22Rv1 (cell line): ENCODE results near the gene WWOX.

ENCODE experiments used
- H3K27ac ChIP-seq: fragments of 450-650 bp; 2 replicates; pipeline ENCODE4 v1.5.1; 2017
- ZFX ChIP-seq: fragments of 450-650 bp; IDR thresholded peaks from 2 replicates; pipeline ENCODE4 v1.6.1; 2017; ENCODE audit warnings: antibody characterized with exemption, borderline replicate concordance
- TF ChIP-seq, protein P1 (sequence below): fragments of 450-650 bp; IDR thresholded peaks from 2 replicates; pipeline ENCODE4 v1.5.1; 2017; ENCODE audit warnings: mild to moderate bottlenecking

The WWOX gene

DNA sequence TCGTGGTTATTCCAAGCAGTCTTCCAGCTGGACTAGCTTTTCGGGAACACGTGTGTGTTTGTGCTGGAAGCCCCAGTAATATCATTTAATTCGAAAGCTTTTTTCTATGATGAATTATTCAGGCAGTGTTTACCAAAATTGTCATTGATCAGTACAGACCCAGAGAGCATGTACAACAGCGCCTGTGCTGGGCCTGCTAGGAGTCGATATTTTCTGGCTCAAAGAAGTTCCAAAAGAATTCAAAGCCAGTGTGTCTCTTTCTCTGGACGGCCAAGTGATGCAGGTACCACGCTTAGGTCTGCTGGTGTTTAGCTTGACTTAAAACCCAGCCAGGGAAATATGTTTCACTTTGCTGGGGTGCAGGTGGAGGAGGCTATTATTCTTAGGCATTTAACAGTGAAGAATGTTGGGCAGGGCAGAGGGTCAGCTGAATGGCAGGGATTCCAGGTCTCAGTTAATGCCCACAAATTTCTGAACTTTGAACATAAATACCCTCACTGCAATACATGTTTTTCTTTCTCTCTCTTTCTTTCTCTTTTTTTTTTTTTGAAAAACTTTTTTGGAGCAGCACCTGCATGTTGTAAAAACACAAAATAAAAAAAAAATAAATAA, 401.3 kb downstream of the WWOX start:
- TF ChIP-seq, protein P1, sequence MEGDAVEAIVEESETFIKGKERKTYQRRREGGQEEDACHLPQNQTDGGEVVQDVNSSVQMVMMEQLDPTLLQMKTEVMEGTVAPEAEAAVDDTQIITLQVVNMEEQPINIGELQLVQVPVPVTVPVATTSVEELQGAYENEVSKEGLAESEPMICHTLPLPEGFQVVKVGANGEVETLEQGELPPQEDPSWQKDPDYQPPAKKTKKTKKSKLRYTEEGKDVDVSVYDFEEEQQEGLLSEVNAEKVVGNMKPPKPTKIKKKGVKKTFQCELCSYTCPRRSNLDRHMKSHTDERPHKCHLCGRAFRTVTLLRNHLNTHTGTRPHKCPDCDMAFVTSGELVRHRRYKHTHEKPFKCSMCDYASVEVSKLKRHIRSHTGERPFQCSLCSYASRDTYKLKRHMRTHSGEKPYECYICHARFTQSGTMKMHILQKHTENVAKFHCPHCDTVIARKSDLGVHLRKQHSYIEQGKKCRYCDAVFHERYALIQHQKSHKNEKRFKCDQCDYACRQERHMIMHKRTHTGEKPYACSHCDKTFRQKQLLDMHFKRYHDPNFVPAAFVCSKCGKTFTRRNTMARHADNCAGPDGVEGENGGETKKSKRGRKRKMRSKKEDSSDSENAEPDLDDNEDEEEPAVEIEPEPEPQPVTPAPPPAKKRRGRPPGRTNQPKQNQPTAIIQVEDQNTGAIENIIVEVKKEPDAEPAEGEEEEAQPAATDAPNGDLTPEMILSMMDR, result no peak
- TF ChIP-seq ZFX, result no peak
- no peak overlapping the region for H3K27ac ChIP-seq

DNA sequence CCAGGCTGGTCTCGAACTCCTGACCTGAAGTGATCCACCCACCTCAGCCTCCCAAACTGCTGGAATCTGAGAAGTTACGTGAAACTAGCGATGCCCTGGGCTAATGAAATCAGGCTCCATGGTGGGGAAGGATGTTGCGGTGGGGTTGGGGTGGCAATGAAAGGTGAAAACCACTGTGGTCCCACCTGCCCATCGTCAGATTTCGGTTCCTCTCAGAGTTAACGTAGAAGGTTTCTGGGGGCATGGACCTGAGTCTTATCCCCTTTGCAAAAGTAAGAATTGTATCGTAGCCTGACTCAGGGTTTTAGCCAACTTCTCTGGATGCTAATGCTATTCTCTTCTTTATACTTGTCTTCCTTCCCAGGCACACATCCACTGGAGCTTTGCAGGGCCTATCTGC, 402.3 kb downstream of the WWOX start:
- TF ChIP-seq, protein P1, result no peak
- no peak for TF ChIP-seq ZFX
- H3K27ac ChIP-seq, result no peak overlapping the region

DNA sequence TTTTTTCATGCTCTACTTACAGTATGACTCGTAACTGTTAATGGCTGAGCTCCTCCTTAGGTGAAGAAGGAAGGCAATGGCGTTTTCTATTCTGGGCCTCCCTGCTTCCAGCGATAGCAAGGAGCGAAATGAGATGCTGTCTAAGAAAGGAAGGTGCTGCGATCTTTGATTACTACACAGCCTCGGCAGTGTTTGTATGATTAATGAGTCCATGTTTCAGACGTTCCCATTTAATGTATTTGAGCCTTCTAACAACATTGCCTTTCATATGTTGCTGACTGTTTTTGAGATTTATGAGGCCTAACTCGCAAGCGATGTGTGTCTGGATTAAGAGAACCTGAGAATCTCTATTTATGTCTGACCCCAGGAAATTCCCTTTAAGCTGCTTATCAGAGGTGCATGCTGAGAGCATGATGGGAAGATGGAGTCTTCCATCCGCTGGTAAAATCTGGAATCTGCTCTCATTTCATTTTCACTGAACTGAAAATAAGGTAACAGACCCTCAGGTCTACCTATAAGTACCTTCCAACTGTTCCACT, 403.4 kb downstream of the WWOX start:
- H3K27ac ChIP-seq, result no peak overlapping the region
- TF ChIP-seq, protein P1, result no peak
- no peak for TF ChIP-seq ZFX

DNA sequence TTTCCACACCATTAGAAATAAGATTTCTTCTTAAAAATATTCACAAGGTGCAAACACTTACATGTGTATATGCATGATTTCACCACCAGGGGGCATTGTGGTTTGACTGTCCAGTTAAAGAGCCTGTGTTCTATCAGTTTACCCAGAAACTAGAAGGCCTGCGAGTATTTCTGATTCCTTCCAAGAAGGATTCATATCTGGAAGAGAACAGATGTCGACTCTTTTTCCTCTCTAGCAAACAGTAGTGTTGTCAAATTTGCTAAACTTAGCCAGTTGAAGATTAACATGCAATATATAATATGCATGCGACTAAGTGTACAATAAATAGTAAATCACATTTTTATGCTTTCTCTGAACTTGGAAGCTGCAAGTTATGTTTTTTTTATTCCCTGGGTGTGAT, 404.1 kb downstream of the WWOX start:
- TF ChIP-seq, protein P1, result peak; percentile 85
- TF ChIP-seq ZFX, result no peak
- H3K27ac ChIP-seq, result no peak overlapping the region

DNA sequence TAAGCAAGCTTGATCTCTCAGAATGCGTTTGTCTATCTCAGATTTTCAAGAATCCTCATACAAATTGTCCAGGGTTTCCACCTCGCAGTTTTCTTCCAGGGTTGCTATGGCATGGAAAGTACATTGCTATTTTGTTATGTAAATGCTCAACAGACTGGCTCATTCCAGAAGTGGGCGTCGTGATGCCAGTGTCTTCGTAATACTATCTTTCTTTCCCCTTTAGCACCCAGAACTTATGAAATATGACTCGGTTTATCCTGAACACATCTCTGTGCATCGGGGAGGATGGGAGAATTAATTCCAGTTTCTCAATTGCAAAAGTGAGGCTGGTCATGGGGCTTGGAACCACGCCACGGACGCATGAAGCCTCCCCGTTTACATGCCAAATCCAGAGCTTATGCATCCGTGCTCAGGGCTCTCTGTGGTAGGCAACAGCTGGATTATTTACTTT, 405.0 kb downstream of the WWOX start:
- H3K27ac ChIP-seq, result no peak overlapping the region
- TF ChIP-seq, protein P1, result no peak
- no peak for TF ChIP-seq ZFX

DNA sequence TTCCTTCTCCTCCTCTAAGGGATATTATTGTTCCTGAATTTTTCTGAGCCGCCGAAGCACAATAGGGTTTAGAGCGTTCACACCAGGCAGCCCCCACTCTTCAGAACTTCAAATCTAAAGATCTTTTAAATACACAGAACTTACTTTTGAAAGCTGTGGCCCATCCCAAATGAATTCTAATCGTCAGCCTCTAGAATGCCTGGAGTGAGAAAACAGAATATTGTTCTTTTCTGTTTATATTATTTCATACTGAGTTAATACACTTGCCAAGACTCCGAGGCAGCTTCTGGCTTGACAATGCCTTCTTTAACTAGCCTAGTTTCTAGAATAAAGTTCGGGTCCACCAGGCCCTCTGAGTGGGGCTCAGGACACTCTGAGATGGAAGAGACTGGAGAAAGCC, 405.6 kb downstream of the WWOX start:
- TF ChIP-seq, protein P1, result no peak
- no peak for TF ChIP-seq ZFX
- H3K27ac ChIP-seq, result no peak overlapping the region

DNA sequence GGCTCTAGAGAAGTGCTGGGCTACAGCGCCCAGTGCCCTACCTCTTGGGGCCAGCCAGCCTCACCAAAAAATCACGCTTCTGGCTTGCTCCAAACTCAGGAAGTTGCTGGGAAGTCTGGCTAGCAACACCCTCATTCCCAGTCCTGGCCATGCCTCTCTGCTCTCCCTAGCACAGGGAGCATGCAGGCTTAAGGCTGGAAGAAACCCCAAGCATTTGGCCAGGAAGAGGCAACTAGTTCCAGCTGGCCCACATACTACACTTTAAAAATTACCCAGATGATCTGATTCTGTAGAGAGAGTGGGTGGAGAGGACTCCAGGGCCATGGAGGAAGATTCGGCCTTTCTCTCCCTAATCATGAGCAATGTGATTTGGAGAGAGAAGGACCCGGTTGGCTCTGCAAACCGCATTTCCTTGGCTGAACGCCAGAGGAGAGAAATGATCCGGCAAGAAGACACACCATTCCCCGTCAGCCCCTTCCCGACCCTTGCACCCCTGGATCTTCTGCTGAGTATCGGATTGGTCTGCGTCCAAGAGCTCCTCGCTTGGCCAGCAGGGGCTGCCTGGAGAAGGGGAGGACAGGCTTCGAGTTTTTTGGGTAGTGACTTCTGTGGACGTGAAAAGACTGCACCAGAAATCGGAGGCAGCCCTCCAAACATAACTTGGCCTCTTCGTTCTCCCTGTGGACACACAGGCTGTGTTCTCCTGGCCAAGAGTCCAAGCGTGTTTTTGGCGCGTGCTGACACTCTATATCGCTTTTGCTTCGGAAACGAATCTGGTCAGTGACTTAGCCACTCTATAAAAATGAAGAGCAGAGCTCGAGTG, 406.3 kb downstream of the WWOX start:
- no peak for TF ChIP-seq ZFX
- TF ChIP-seq, protein P1, result no peak

More for the DNA sequence above, 406.3 kb downstream of the WWOX start:
- no peak overlapping the region for H3K27ac ChIP-seq
